WTC11 (cell line): ENCODE results near the gene RTN4RL1. TPM values are rescaled to one million over a fixed set of nuclear protein-coding genes. Genes with fewer than 3 reads are reported as not detected.

Source experiments
- ATAC-seq: fragments of 200-7000 bp; cut with Tn5 transposase; 2 replicates; pipeline ENCODE4 v1.10.0; 2021; ENCODE audit warnings: mild to moderate bottlenecking, moderate library complexity
- CTCF ChIA-PET: fragments of 300-600 bp; sonication (Branson Sonifier 250); formaldehyde crosslinking; loops from one replicate; lab custom pipeline; 2021; ENCODE audit warnings: antibody characterized with exemption; lab: Charles Lee
- POLR2A ChIA-PET: fragments of 350-600 bp; sonication (Branson Sonifier 250); formaldehyde crosslinking; loops from one replicate; lab custom pipeline; 2021; ENCODE audit warnings: antibody characterized with exemption; lab: Charles Lee
- DNase-seq: peaks from one replicate; pipeline ENCODE4 v3.0.0; 2021; ENCODE audit warnings: low spot score
- H3K27ac Mint-ChIP-seq: 2 replicates; pipeline ENCODE4 v1.8.0; 2021; ENCODE audit warnings: mixed read lengths
- H3K27me3 Mint-ChIP-seq: 2 replicates; pipeline ENCODE4 v1.8.0; 2021; ENCODE audit warnings: low read depth, mild to moderate bottlenecking, moderate library complexity, mixed read lengths
- H3K36me3 Mint-ChIP-seq: 2 replicates; pipeline ENCODE4 v1.8.0; 2021; ENCODE audit warnings: mixed read lengths
- H3K4me1 Mint-ChIP-seq: 2 replicates; pipeline ENCODE4 v1.8.0; 2022; ENCODE audit warnings: mixed read lengths
- H3K4me3 Mint-ChIP-seq: 2 replicates; pipeline ENCODE4 v1.8.0; 2021; ENCODE audit warnings: mild to moderate bottlenecking, moderate library complexity, mixed read lengths
- H3K9me3 Mint-ChIP-seq: 2 replicates; pipeline ENCODE4 v1.8.0; 2021; ENCODE audit warnings: mixed read lengths
- ATF1 ChIP-seq: sonication (generic); formaldehyde crosslinking; IDR thresholded peaks from 2 replicates; pipeline ENCODE4 v1.8.1; 2023; ENCODE audit warnings: mild to moderate bottlenecking, moderate library complexity, missing genetic modification reagents
- ATF3 ChIP-seq: sonication (generic); formaldehyde crosslinking; conservative IDR thresholded peaks from 2 replicates; pipeline ENCODE4 v1.8.1; 2022; ENCODE audit warnings: mild to moderate bottlenecking, missing genetic modification reagents
- CREM ChIP-seq: sonication (generic); formaldehyde crosslinking; IDR thresholded peaks from 2 replicates; pipeline ENCODE4 v1.8.1; 2022; ENCODE audit warnings: mild to moderate bottlenecking, missing genetic modification reagents, moderate library complexity
- ESRRA ChIP-seq: sonication (generic); formaldehyde crosslinking; IDR thresholded peaks from 2 replicates; pipeline ENCODE4 v1.8.1; 2022; ENCODE audit warnings: mild to moderate bottlenecking, missing genetic modification reagents, borderline replicate concordance
- GABPB1 ChIP-seq: sonication (generic); formaldehyde crosslinking; IDR thresholded peaks from 2 replicates; pipeline ENCODE4 v1.8.1; 2023; ENCODE audit warnings: mild to moderate bottlenecking, missing genetic modification reagents
- MLX ChIP-seq: sonication (generic); formaldehyde crosslinking; IDR thresholded peaks from 2 replicates; pipeline ENCODE4 v1.8.1; 2023; ENCODE audit warnings: mild to moderate bottlenecking, missing genetic modification reagents, moderate library complexity
- NFE2L1 ChIP-seq: sonication (generic); formaldehyde crosslinking; IDR thresholded peaks from 2 replicates; pipeline ENCODE4 v1.8.1; 2023; ENCODE audit warnings: missing genetic modification reagents
- RELA ChIP-seq: sonication (generic); formaldehyde crosslinking; IDR thresholded peaks from 2 replicates; pipeline ENCODE4 v1.8.1; 2022; ENCODE audit warnings: missing genetic modification reagents, mild to moderate bottlenecking, borderline replicate concordance
- SMAD4 ChIP-seq: sonication (generic); formaldehyde crosslinking; IDR thresholded peaks from 2 replicates; pipeline ENCODE4 v1.8.0; 2022; ENCODE audit warnings: mild to moderate bottlenecking, missing genetic modification reagents
- TEAD4 ChIP-seq: sonication (generic); formaldehyde crosslinking; IDR thresholded peaks from 2 replicates; pipeline ENCODE4 v1.8.0; 2022; ENCODE audit warnings: mild to moderate bottlenecking, missing genetic modification reagents
- ZBTB21 ChIP-seq: sonication (generic); formaldehyde crosslinking; IDR thresholded peaks from 2 replicates; pipeline ENCODE4 v1.8.1; 2023; ENCODE audit warnings: mild to moderate bottlenecking, missing genetic modification reagents, borderline replicate concordance
- ZNF138 ChIP-seq: sonication (generic); formaldehyde crosslinking; conservative IDR thresholded peaks from 2 replicates; pipeline ENCODE4 v1.8.1; 2022; ENCODE audit warnings: mild to moderate bottlenecking, moderate library complexity, missing genetic modification reagents
- ZNF396 ChIP-seq: fragments of 250-450 bp; sonication (Bioruptor Pico); IDR thresholded peaks from 2 replicates; pipeline ENCODE4 v1.8.0; 2021; ENCODE audit warnings: mild to moderate bottlenecking, moderate library complexity, borderline replicate concordance
- ZNF416 ChIP-seq: fragments of 250-450 bp; sonication (Bioruptor Pico); IDR thresholded peaks from 2 replicates; pipeline ENCODE4 v1.9.0; 2021; ENCODE audit warnings: mild to moderate bottlenecking, inconsistent platforms
- ZNF423 ChIP-seq: fragments of 250-450 bp; sonication (Bioruptor Pico); IDR thresholded peaks from 2 replicates; pipeline ENCODE4 v2.1.2; 2022; ENCODE audit warnings: mild to moderate bottlenecking, moderate library complexity
- total RNA-seq: library from RNA; stranded (reverse); gene quantifications from 3 replicates; pipeline ENCODE4 v1.2.3, GENCODE V29; 2021
- TF ChIP-seq, protein P1 (sequence below): sonication (generic); formaldehyde crosslinking; IDR thresholded peaks from 2 replicates; pipeline ENCODE4 v1.8.0; 2023; ENCODE audit warnings: missing genetic modification reagents, mild to moderate bottlenecking, borderline replicate concordance
- TF ChIP-seq, protein P2 (sequence below): sonication (generic); formaldehyde crosslinking; IDR thresholded peaks from 2 replicates; pipeline ENCODE4 v1.8.1; 2022; ENCODE audit warnings: missing genetic modification reagents, borderline replicate concordance
- TF ChIP-seq, protein P3 (sequence below): sonication (generic); formaldehyde crosslinking; IDR thresholded peaks from 2 replicates; pipeline ENCODE4 v1.8.1; 2023; ENCODE audit warnings: mild to moderate bottlenecking, missing genetic modification reagents
- TF ChIP-seq, protein P4 (sequence below): sonication (generic); formaldehyde crosslinking; IDR thresholded peaks from 2 replicates; pipeline ENCODE4 v1.8.0; 2022; ENCODE audit warnings: mild to moderate bottlenecking, missing genetic modification reagents
- TF ChIP-seq, protein P5 (sequence below): sonication (generic); formaldehyde crosslinking; IDR thresholded peaks from 2 replicates; pipeline ENCODE4 v1.8.1; 2023; ENCODE audit warnings: mild to moderate bottlenecking, missing genetic modification reagents

The RTN4RL1 gene
- total RNA-seq, 1 experiment from 2014 or later = 0.72 TPM

- H3K36me3 Mint-ChIP-seq = peaks cover 3% of the 10 kb centered on the region
- peak overlapping the region; percentile 61 for H3K4me3 Mint-ChIP-seq
- H3K9me3 Mint-ChIP-seq = no peaks in the 10 kb centered on the region
- POLR2A ChIA-PET = no interaction called here
- ATAC-seq (no peak), DNase-seq (no peak)
- peaks cover 50% of the 10 kb centered on the region for H3K27me3 Mint-ChIP-seq
- CTCF ChIA-PET = interaction anchor here (0.6 to 6.2 kb wide), 12 partner anchors 11 to 323 kb away, joined by 3 to 229 read pairs (median 8); no protein-coding TSS in a partner anchor
- peaks cover 33% of the 10 kb centered on the region for H3K4me1 Mint-ChIP-seq
- no peak overlapping the region for H3K27ac Mint-ChIP-seq
- TF ChIP-seq ZNF396 (CRISPR knock-in tag) = no peak
- TF ChIP-seq ZNF416 (CRISPR knock-in tag) = no peak
- no peak for TF ChIP-seq GABPB1 (CRISPR knock-in tag)
- TF ChIP-seq SMAD4 (CRISPR knock-in tag) = no peak
- no peak for TF ChIP-seq TEAD4 (CRISPR knock-in tag)
- no peak for TF ChIP-seq RELA (CRISPR knock-in tag)
- TF ChIP-seq CREM = no peak
- TF ChIP-seq, protein P1, sequence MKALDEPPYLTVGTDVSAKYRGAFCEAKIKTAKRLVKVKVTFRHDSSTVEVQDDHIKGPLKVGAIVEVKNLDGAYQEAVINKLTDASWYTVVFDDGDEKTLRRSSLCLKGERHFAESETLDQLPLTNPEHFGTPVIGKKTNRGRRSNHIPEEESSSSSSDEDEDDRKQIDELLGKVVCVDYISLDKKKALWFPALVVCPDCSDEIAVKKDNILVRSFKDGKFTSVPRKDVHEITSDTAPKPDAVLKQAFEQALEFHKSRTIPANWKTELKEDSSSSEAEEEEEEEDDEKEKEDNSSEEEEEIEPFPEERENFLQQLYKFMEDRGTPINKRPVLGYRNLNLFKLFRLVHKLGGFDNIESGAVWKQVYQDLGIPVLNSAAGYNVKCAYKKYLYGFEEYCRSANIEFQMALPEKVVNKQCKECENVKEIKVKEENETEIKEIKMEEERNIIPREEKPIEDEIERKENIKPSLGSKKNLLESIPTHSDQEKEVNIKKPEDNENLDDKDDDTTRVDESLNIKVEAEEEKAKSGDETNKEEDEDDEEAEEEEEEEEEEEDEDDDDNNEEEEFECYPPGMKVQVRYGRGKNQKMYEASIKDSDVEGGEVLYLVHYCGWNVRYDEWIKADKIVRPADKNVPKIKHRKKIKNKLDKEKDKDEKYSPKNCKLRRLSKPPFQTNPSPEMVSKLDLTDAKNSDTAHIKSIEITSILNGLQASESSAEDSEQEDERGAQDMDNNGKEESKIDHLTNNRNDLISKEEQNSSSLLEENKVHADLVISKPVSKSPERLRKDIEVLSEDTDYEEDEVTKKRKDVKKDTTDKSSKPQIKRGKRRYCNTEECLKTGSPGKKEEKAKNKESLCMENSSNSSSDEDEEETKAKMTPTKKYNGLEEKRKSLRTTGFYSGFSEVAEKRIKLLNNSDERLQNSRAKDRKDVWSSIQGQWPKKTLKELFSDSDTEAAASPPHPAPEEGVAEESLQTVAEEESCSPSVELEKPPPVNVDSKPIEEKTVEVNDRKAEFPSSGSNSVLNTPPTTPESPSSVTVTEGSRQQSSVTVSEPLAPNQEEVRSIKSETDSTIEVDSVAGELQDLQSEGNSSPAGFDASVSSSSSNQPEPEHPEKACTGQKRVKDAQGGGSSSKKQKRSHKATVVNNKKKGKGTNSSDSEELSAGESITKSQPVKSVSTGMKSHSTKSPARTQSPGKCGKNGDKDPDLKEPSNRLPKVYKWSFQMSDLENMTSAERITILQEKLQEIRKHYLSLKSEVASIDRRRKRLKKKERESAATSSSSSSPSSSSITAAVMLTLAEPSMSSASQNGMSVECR (CRISPR knock-in tag) = no peak
- no peak for TF ChIP-seq ESRRA (CRISPR knock-in tag)
- no peak for TF ChIP-seq ATF3
- TF ChIP-seq, protein P2, sequence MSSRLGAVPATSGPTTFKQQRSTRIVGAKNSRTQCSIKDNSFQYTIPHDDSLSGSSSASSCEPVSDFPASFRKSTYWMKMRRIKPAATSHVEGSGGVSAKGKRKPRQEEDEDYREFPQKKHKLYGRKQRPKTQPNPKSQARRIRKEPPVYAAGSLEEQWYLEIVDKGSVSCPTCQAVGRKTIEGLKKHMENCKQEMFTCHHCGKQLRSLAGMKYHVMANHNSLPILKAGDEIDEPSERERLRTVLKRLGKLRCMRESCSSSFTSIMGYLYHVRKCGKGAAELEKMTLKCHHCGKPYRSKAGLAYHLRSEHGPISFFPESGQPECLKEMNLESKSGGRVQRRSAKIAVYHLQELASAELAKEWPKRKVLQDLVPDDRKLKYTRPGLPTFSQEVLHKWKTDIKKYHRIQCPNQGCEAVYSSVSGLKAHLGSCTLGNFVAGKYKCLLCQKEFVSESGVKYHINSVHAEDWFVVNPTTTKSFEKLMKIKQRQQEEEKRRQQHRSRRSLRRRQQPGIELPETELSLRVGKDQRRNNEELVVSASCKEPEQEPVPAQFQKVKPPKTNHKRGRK (CRISPR knock-in tag) = no peak
- no peak for TF ChIP-seq ATF1 (CRISPR knock-in tag)
- no peak for TF ChIP-seq ZBTB21 (CRISPR knock-in tag)
- no peak for TF ChIP-seq MLX
- TF ChIP-seq, all 79 proteins: peak for 0
These were observed 34.6 kb upstream of the RTN4RL1 start for GRCh38 chr17:2059547-2060384.

GRCh38 chr17:2058586-2059546 lies 33.7 kb upstream of the RTN4RL1 start:
- Mint-ChIP-seq H3K27ac (no peak overlapping the region), H3K27me3 (peaks cover 59% of the 10 kb centered on the region), H3K4me3 (peak overlapping the region; percentile 61), H3K4me1 (peaks cover 28% of the 10 kb centered on the region), H3K9me3 (no peaks in the 10 kb centered on the region), H3K36me3 (peaks cover 1% of the 10 kb centered on the region)
- CTCF ChIA-PET = interaction anchor here (0.5 to 6.2 kb wide), 63 partner anchors 9 to 1696 kb away, joined by 3 to 229 read pairs (median 4); partner anchors contain the start of genes RTN4RL1, SMG6 and SRR
- DNase-seq (peak; percentile 92), ATAC-seq (peak; percentile 36)
- POLR2A ChIA-PET = interaction anchor here (1.6 kb wide), 1 partner anchor 186 kb away, joined by 5 read pairs; no protein-coding TSS in a partner anchor
- TF ChIP-seq, protein P3, sequence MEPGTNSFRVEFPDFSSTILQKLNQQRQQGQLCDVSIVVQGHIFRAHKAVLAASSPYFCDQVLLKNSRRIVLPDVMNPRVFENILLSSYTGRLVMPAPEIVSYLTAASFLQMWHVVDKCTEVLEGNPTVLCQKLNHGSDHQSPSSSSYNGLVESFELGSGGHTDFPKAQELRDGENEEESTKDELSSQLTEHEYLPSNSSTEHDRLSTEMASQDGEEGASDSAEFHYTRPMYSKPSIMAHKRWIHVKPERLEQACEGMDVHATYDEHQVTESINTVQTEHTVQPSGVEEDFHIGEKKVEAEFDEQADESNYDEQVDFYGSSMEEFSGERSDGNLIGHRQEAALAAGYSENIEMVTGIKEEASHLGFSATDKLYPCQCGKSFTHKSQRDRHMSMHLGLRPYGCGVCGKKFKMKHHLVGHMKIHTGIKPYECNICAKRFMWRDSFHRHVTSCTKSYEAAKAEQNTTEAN (CRISPR knock-in tag) = no peak
- TF ChIP-seq NFE2L1 (CRISPR knock-in tag) = no peak
- TF ChIP-seq ZNF423 (CRISPR knock-in tag) = peak; percentile 40; the same call in 1 of the 2 replicates
- TF ChIP-seq ZNF138 (CRISPR knock-in tag) = 0 out of 2 replicates have a peak, but pooled peaks have one; percentile 4
- TF ChIP-seq, protein P4, sequence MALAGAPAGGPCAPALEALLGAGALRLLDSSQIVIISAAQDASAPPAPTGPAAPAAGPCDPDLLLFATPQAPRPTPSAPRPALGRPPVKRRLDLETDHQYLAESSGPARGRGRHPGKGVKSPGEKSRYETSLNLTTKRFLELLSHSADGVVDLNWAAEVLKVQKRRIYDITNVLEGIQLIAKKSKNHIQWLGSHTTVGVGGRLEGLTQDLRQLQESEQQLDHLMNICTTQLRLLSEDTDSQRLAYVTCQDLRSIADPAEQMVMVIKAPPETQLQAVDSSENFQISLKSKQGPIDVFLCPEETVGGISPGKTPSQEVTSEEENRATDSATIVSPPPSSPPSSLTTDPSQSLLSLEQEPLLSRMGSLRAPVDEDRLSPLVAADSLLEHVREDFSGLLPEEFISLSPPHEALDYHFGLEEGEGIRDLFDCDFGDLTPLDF (CRISPR knock-in tag) = no peak
- TF ChIP-seq, protein P5, sequence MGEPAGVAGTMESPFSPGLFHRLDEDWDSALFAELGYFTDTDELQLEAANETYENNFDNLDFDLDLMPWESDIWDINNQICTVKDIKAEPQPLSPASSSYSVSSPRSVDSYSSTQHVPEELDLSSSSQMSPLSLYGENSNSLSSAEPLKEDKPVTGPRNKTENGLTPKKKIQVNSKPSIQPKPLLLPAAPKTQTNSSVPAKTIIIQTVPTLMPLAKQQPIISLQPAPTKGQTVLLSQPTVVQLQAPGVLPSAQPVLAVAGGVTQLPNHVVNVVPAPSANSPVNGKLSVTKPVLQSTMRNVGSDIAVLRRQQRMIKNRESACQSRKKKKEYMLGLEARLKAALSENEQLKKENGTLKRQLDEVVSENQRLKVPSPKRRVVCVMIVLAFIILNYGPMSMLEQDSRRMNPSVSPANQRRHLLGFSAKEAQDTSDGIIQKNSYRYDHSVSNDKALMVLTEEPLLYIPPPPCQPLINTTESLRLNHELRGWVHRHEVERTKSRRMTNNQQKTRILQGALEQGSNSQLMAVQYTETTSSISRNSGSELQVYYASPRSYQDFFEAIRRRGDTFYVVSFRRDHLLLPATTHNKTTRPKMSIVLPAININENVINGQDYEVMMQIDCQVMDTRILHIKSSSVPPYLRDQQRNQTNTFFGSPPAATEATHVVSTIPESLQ (CRISPR knock-in tag) = no peak
